NCI-H82 (cell line): Measurements from ENCODE around the gene UFD1.

Source experiments
- DNase-seq: peaks from one replicate; lab custom pipeline; 2025; lab: John Stamatoyannopoulos, UW

The UFD1 gene

GRCh38 chr22:19467912-19468311, 11.1 kb downstream of the UFD1 start:
- DNase-seq, result no peak

DNA sequence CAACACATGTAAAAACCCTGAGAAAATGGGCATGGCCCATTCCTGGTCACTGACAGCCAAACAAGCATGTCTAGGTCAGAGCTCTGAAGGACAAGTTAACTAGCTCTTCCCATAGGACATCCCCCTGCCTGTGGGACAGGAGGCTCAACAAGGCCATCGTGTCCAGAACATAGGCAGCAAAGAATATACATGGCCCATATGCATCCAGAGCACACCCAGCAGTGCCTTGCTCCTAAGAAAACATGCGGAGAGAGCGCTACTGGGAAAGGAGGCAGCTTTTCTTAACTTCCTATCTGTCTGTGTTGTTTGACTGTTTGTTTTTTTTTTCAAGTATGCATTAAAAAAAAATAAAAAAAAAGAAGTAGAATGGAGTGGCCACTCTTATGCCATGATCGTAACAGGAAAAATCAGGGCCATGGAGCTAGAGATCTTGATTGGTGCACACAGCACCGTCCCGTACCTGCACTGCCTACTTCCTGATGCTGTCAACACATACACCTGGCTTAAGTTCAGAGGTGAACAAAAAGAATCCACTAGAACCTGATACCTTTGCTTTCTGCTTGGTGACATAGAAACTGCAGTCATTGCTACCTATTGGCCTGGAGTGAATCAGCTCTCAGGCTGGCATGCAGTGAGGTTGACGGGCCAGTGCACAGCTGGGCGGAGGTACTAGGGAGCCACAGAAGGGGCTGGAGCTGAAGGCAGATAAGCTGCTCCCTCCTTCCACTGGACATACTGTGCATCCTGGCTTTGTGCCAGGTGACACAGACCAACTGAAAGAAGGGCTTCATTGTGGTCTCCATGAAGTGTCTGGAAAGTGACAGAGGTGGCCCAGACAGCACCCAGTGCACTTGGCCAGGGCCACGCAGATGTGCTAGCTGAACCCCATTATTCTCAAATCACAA, 11.9 kb downstream of the UFD1 start:
- DNase-seq, result no peak

DNA sequence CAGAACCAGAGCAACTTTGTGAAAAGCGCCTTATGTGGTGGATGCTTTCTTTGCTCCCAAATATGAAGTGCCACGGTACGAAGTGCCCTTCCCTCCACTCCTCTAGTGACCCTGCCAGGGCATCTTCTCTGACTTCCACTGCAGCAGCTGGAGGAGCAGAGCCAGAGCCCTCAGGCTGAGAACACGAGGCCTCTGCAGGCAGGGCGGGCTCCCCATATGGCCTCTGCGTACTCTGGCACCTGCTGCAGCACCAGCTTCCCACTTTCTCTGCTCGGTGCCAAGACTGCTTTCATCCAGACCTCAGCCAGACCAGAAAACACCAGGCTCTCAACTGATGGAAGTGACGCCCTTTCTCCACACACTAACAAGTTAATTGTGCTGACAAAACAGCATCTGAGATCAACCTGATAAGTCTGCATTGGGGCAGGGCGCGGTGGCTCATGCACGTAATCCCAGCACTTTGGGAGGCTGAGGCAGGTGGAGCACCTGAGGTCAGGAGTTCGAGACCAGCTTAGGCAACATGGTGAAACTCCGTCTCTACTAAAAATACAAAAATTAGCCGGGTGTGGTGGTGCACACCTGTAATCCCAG, 12.8 kb downstream of the UFD1 start:
- no peak for DNase-seq

DNA sequence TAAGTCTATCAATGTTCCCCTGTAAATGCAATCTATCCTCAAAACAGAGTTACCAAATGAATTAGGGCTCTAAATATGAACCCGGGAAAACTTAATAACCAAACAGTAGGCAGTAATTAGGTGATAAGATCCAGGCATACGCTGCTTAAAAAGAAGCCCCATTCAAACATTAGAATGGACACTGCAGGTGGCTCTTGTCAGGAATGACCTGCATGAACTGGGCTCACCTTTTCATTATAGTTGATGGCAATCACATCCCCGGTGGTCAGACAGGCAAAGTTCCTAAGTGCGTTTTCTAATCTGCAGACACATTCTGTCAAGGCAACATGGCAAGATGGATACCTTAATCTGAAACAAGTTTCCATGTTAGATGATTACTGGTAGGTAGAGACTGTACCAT, 14.0 kb downstream of the UFD1 start:
- DNase-seq, result no peak

- no peak for DNase-seq
Measured at GRCh38 chr22:19464546-19464945, 14.4 kb downstream of the UFD1 start.

GRCh38 chr22:19463491-19464469, 15.2 kb downstream of the UFD1 start:
- no peak for DNase-seq

DNA sequence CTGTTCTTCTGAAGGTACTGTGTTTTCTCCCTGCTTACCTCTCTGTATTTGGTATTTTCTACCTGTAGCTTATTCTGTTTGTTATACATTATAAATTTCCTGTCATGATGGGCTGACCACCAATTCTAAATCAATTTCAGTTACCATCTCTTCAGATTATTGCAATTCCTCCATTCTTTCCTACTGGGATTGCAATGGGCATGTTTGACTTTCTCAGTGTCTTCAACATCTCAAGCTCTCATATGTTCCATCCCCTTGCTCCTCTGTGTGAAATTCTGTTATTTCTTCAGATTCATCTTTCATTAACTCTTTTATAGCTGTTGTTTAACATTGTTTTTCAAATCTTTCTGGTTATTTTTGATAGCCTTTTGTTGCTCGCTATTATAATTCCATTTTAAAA, 16.0 kb downstream of the UFD1 start:
- no peak for DNase-seq

GRCh38 chr22:19461506-19461905, 17.5 kb downstream of the UFD1 start:
- DNase-seq, result no peak

- DNase-seq, result no peak
Measured at GRCh38 chr22:19460036-19460435, 19.0 kb downstream of the UFD1 start.

DNA sequence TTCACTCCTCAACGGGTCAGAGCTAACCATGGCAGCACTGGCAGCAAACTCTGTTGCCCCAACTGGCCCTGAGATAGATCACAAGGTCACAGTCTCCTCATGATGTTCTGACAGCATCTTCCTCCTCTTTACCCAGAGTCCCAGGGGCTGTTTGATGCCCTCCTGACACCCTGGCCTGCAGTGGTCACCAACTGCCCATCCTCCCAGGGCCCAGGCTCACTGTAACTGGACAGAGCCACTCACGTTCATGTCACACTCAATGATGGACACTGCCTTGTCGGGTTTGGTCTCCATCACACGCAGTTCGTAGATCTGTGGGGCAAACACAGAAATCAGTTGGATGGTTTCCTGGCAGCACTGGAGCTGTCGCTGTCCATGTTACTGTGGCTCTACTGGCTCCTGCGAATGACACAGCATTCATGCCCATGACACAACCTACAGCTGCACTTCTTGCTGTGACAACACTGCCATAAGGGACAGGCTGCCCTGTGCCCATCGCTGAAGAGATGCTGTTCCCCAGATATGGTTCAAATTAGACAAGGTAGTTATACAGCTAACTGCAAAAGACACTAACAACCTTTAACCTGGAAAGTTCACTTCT, 21.1 kb downstream of the UFD1 start:
- no peak for DNase-seq

DNA sequence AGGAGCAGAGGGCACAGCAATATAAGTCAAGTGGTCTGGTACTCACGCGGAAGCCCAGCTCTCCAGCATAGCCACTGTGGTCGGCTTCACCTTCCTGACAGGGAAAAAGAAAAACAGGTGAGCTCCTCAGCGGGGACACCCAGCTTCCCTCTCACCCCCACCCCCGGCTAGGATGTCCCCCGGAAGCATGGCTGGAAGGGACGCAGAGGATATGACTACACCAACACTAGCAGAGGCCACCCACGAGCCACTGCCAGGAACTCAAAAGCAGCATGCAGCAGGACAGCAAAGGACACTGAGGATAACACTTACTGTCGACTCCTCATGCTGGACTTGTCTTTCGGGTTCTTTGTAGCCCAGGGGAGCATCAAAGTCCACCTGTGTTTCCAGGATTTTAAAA, 22.5 kb downstream of the UFD1 start:
- DNase-seq, result no peak

- no peak for DNase-seq
Measured at GRCh38 chr22:19455585-19456370, 23.2 kb downstream of the UFD1 start.

DNA sequence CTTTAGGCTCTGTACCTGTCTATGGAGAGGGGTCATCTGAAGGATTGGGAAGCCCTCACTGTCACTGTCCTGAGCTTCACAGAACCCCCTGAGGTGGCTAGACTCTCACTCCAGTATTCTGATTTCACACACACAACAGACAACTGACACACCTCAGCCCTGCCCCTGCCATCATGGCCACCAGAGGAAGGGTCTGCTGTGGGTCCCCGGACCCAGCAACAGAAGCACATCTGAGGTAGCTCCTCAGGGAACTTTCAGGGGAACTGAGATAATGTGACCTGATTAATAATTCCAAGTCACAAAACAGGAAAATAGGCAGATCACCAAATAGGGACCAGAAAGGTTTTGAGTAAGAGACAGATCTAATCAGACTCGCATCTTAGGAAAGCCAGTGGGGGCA, 24.0 kb downstream of the UFD1 start:
- DNase-seq, result no peak

- no peak for DNase-seq
Measured at GRCh38 chr22:19454156-19454555, 24.8 kb downstream of the UFD1 start.

- DNase-seq, result no peak
Measured at GRCh38 chr22:19453718-19454117, 25.3 kb downstream of the UFD1 start.

GRCh38 chr22:19451570-19451969, 27.4 kb downstream of the UFD1 start:
- DNase-seq, result no peak

DNA sequence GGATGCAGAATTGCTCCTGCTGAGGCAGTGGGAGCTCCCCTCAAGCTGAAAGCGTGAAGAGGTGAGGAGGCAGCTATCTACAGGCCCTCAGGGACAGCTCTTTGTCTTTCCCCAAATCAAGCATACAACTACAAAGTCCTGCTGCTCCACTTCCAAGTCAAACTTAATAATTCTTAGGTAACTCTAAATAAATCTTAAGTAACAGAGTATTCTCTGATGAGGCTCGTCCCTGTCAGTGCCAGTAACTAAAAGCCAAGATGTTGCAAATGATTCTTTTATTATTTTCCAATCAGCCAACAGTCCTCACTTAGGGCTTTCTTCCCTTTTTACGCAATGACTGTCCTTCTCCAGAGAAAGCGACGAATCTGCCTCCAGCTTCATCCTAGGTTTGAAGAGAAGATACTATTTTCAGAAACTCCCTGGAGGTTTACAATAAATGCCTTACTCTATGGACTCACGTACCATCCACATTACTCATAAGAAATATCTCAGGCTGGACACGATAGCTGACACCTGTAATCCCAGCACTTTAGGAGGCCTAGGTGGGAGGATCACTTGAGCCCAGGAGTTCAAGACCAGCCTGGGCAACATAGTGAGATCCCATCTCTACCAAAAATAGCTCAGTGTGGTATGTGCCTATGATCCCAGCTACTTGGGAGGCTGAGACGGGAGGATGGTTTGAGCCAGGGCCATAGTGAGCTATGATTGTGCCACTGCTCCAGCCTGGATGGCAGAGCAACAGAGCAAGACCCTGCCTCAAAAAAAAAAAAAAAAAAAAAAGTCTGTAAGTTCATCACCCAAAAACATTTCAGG, 28.4 kb downstream of the UFD1 start:
- DNase-seq, result no peak

DNA sequence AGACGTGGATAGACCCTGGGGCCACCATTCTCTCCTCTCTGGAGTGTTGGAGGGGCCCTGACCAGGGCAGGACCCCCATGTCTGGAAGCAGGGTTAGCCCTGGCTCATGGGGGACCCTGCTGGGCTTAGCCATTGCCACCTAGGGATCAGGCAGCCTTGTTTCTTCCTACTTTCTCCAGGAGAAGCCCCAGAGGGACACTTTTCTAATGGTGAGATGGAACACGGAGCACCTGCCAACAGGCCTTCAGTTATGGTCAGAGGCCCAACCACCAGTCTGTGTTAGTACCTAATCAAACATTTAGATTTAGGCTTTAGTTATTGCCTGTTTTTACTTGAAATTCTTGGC, 29.6 kb downstream of the UFD1 start:
- no peak for DNase-seq

- peak; percentile 11 for DNase-seq
Measured at GRCh38 chr22:19448739-19449421, 30.1 kb downstream of the UFD1 start.

GRCh38 chr22:19448076-19448607, 30.9 kb downstream of the UFD1 start:
- DNase-seq, result peak; percentile 89
